T-helper 2 cell treated with Interferon-gamma antibody and Interleukin-4, amounts not matched to agents 100 ng/mL and 5 ng/mL, for 36 hours (primary cell): Measurements from ENCODE around the gene BCL10. TPM values are rescaled to one million over a fixed set of nuclear protein-coding genes. Genes with fewer than 3 reads are reported as not detected.

ENCODE experiments used
- intact Hi-C: fragments of 100-400 bp; cut with micrococcal nuclease; formaldehyde crosslinking; loops from one replicate; pipeline ENCODE4 v1.15.1; 2023
- total RNA-seq: library from RNA; stranded (reverse); gene quantifications from 2 replicates; pipeline ENCODE4 v1.2.3, GENCODE V29; 2022

BCL10 gene
- total RNA-seq, 1 donor from 2014 or later = 26.9 TPM

DNA sequence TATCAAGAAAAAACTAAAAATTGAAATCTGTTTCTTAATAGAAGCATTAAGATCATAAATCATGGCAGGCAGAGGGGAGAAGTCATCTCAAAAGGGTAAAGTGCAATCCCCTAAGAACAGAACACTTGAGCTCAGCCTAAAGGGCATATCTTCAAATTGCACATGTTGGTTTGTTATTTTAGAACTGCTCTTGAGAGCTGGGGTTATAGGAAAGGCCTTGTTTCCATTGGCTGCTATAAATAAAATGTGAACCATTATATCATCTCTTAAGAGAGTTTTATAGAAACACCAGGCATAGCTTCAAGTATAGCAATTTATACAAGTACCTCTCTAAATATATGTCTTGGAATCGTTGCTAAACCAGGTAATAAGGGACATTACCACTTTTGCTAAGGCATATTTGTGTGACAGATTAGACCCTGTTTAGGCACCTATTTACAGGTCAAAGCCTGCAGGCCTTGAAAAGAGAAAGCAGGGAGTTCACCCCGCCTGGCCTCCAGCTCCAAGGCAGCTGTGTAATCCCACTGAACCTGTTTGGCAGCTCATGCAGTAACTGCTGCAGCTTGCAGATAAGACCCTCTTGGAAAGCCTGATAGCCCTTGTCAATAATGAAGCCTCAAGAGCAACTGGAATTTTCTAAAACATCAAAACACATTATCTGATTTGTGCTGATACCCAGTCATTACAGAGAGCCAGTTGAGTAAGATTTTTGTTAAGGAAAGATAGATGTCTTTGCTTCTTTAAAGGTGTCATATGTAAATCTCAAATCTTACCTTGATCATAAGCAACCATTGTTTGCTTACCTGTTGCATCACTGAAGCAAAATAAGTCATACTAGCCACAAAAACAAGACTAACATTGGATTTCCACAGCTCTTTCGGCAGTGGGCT, 51.5 kb downstream of the BCL10 start:
- intact Hi-C loops = no loop called here

DNA sequence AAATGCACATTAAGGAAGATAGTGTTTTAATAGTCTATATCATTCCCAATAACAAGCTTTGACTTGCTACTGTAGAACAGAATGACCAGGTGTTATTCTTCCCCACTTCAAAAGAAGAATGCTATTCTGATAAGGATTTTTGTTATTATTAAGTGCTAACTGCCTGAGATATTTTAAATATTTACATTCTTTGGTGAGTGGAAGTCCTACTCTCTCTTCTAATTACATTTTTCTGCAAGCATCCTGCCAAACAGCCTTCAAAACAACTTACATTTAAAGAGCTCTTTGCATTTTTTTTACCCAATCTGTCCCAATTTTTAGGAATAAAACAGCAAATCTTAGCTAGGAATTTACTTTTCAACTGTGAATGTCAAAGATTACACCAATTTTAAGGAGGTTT, 52.1 kb downstream of the BCL10 start:
- intact Hi-C loops = no loop called here

DNA sequence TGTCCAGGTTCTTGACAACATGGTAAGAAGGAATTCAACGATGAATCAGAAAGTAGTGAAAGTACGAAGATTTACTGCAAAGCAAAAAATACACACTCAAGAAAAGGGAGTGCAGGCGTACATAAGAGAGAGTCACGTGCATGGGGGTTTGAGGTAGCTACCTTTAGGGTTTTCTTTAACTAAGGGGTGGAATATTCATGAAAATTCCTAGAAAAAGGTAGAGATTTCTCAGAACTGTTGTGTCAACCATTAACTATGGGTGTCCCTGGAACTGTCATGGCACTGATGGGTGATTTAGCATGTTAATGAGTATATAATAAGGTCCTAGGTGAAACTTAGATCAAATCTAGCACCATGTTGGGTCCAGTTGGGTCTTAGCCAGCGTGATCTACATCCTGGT, 53.1 kb downstream of the BCL10 start:
- intact Hi-C loops = no loop called here

DNA sequence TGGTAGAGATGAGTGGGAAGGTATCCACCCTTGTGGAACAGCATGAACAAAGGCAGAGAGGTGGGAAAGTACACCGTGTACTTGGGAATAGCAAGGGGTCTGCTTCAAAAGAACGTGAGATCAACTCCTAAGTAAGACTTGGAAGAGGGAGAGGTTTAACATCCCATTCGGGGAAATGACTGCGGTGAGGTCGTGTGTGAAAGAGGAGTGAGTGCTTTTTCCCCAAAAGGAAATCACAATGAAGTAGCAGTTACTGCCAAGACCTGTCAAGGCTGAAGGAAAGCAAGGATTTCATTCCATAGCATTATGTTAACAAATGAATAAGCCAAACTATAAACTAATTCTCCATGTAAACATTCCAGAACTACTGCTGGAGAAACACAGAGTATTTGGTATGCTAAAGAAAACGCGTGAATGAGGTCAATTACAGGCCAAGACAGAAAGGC, 55.7 kb downstream of the BCL10 start:
- intact Hi-C loops = no loop called here

DNA sequence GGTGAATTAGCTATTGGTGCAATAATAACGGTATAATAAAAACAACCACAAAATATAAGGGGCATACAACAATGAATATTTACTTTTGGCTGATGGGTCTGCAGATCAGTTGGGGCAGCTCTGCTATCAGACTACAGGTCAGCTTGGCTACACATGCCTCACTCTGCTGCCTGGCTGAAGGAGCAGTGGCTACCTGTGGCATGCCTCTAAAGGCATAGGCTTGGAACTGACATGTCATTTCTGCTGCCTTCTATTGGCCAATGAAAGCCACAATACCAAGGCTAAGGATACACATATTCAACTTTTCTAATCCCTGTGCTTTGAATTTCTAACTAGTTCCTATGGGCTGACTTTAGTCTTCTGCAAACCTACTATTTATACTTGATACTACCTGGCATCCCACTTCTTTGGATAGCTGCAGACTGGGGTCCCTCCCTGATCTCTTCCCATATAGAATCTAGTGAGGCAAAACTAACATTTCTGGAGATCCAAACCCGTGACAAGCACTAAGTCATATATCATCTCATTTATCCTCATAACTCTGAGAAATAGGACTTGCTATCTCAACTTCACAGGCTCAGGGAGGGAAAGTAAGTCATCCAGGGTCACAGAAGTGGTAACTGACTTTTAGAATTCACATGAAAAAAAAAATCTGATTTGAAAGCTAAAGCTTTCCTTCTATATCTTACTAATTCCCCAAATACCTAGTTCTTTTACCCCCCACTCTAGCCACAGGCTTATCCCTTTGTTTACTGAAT, 56.4 kb downstream of the BCL10 start:
- intact Hi-C loops = no loop called here

DNA sequence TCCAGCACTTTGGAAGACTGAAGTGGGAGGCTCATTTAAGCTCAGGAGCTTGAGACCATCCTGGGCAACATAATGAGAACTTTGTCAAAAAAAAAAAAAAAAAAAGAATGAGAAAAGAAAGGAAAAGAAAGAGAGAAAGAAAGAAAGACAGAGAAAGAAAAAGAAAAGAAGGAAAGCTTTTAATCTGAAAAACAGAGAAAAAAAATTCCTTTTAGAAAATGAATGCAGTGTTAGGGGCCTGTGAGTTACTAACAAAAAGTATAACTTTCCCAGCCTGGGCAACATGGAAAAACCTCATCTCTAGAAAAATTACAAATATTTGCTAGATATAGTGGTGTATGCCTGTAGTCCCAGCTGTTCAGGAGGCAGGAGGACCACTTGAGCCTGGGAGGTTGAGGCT, 59.7 kb downstream of the BCL10 start:
- intact Hi-C loops = no loop called here

Other genes starting within 250 kb of the BCL10 start
- gene MCOLN3, start 228.1 kb downstream of the BCL10 start, total RNA-seq = 3.4 and 4.1 TPM in 2 replicates
- gene SYDE2, start 75.6 kb downstream of the BCL10 start, total RNA-seq = 1.5 and 2.0 TPM in 2 replicates
- gene C1orf52, start 17.0 kb downstream of the BCL10 start, total RNA-seq = 22.3 and 23.2 TPM in 2 replicates
- gene DDAH1, start 188.5 kb upstream of the BCL10 start, total RNA-seq = 0.05 TPM in 1 of 2 replicates, not detected in the other